OCI-LY3 (cell line): ENCODE measurements around the gene SUMO4.

Experiments
- EZH2phosphoT487 ChIP-seq: fragments of 200-600 bp; shearing (Covaris generic); IDR thresholded peaks from 2 replicates; pipeline ENCODE4 v1.6.1; 2018; ENCODE audit warnings: antibody characterized with exemption, mixed run types, low read depth
- TF ChIP-seq, protein P1 (sequence below): fragments of 200-600, 300-600 bp; sonication (generic); IDR thresholded peaks from 2 replicates; pipeline ENCODE4 v1.5.1; 2014; ENCODE audit warnings: antibody characterized with exemption, low read length, low read depth

GRCh38 chr6:149449831-149450678 lies 50.0 kb downstream of the SUMO4 start:
- TF ChIP-seq, protein P1, sequence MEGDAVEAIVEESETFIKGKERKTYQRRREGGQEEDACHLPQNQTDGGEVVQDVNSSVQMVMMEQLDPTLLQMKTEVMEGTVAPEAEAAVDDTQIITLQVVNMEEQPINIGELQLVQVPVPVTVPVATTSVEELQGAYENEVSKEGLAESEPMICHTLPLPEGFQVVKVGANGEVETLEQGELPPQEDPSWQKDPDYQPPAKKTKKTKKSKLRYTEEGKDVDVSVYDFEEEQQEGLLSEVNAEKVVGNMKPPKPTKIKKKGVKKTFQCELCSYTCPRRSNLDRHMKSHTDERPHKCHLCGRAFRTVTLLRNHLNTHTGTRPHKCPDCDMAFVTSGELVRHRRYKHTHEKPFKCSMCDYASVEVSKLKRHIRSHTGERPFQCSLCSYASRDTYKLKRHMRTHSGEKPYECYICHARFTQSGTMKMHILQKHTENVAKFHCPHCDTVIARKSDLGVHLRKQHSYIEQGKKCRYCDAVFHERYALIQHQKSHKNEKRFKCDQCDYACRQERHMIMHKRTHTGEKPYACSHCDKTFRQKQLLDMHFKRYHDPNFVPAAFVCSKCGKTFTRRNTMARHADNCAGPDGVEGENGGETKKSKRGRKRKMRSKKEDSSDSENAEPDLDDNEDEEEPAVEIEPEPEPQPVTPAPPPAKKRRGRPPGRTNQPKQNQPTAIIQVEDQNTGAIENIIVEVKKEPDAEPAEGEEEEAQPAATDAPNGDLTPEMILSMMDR, result no peak
- no peak for TF ChIP-seq EZH2phosphoT487
